Liver (tissue), 9 donors: ENCODE data around the gene ZNF439. TPM values are rescaled to one million over a fixed set of nuclear protein-coding genes. Genes with fewer than 3 reads are reported as not detected.

ENCODE experiments used
- DNase-seq: peaks from one replicate; pipeline ENCODE4 v3.0.0-alpha.2; 2017; ENCODE audit warnings: low spot score
- H3K27ac ChIP-seq, 2 donors: one replicate each; pipeline ENCODE4 v1.7.0; 2013; ENCODE audit warnings: inconsistent platforms in 2 of 2, low read length in 2 of 2, control low read depth in 1 of 2, low read depth in 1 of 2, mild to moderate bottlenecking in 1 of 2
- H3K27me3 ChIP-seq, 4 donors: one replicate each; pipeline versions ENCODE4 v1.6.1 to v1.7.0; 2013; ENCODE audit warnings: low read length in 3 of 4, inconsistent platforms in 1 of 4, mild to moderate bottlenecking in 1 of 4, moderate library complexity in 1 of 4; ENCODE audit not compliant: control insufficient read depth in 4 of 4, insufficient read depth in 4 of 4
- H3K36me3 ChIP-seq, 4 donors: one replicate each; pipeline versions ENCODE4 v1.6.1 to v1.7.0; 2013; ENCODE audit warnings: low read length in 3 of 4, mild to moderate bottlenecking in 3 of 4, low read depth in 1 of 4, moderate library complexity in 1 of 4; ENCODE audit not compliant: control insufficient read depth in 4 of 4, insufficient read depth in 3 of 4
- H3K4me1 ChIP-seq, 4 donors: one replicate each; pipeline versions ENCODE4 v1.6.1 to v1.7.0; 2013; ENCODE audit warnings: low read length in 3 of 4, mild to moderate bottlenecking in 3 of 4, moderate library complexity in 1 of 4; ENCODE audit not compliant: control insufficient read depth in 4 of 4, insufficient read depth in 4 of 4
- H3K4me3 ChIP-seq, 3 donors: one replicate each; pipeline versions ENCODE4 v1.6.1 to v1.7.0; 2013; ENCODE audit warnings: low read length in 3 of 3, control low read depth in 1 of 3, low read depth in 1 of 3, mild to moderate bottlenecking in 1 of 3
- H3K9ac ChIP-seq, 2 donors: one replicate each; pipeline ENCODE4 v1.7.0; 2013; ENCODE audit warnings: low read length in 2 of 2, mild to moderate bottlenecking in 2 of 2, moderate library complexity in 2 of 2, control low read depth in 1 of 2, low read depth in 1 of 2
- H3K9me3 ChIP-seq, 4 donors: one replicate each; pipeline versions ENCODE4 v1.6.1 to v1.7.0; 2013; ENCODE audit warnings: low read length in 3 of 4; ENCODE audit not compliant: control insufficient read depth in 4 of 4
- FOXA1 ChIP-seq: IDR thresholded peaks from 2 replicates; pipeline ENCODE4 v1.6.1; 2016; ENCODE audit warnings: antibody characterized with exemption
- FOXA2 ChIP-seq: IDR thresholded peaks from 2 replicates; pipeline ENCODE4 v1.6.1; 2016; ENCODE audit warnings: antibody characterized with exemption
- GABPA ChIP-seq, 2 donors: IDR thresholded peaks in 1 of 2; conservative IDR thresholded peaks in 1 of 2; 2 replicates each; pipeline ENCODE4 v1.6.1; 2016; ENCODE audit warnings: antibody characterized with exemption in 2 of 2, mild to moderate bottlenecking in 1 of 2, moderate library complexity in 1 of 2
- HNF4A ChIP-seq, 2 donors: conservative IDR thresholded peaks; 2 replicates each; pipeline ENCODE4 v1.6.1; 2016; ENCODE audit warnings: antibody characterized with exemption in 2 of 2, mild to moderate bottlenecking in 2 of 2
- HNF4G ChIP-seq: IDR thresholded peaks from 2 replicates; pipeline ENCODE4 v1.6.1; 2016; ENCODE audit warnings: antibody characterized with exemption
- NR2F2 ChIP-seq: IDR thresholded peaks from 2 replicates; pipeline ENCODE4 v1.6.1; 2016; ENCODE audit warnings: antibody characterized with exemption
- SP1 ChIP-seq: IDR thresholded peaks from 2 replicates; pipeline ENCODE4 v1.6.1; 2018; ENCODE audit warnings: antibody characterized with exemption, mild to moderate bottlenecking
- YY1 ChIP-seq: IDR thresholded peaks from 2 replicates; pipeline ENCODE4 v1.6.1; 2016; ENCODE audit warnings: antibody characterized with exemption, mild to moderate bottlenecking
- WGBS: extraction: QIAGEN DNeasy Blood & Tissue Kit; methylation state at CpG from one replicate; pipeline ENCODE4 v1.1.7; 2013; 5-methylcytosine and 5-hydroxymethylcytosine counted together
- polyA plus RNA-seq, 2 donors: library from polyadenylated mRNA; stranded (reverse) in 1 of 2; unstranded in 1 of 2; fragments of 200-250 nt in 1 of 2; fragments of >200 nt in 1 of 2; fragmentation: Nextera tagmentation in 1 of 2; extraction: Ambion mirVana in 1 of 2; gene quantifications; one replicate each; pipeline versions ENCODE4 v1.2.1 to v1.2.3, GENCODE V29; 2013 to 2015
- total RNA-seq, 2 donors: library from RNA; depleted of rRNA; stranded (reverse); fragments of >200 nt; gene quantifications; one replicate each; pipeline ENCODE4 v1.2.3, GENCODE V29; 2014
- TF ChIP-seq, protein P1 (sequence below): IDR thresholded peaks from 2 replicates; pipeline ENCODE4 v1.6.1; 2016; ENCODE audit warnings: antibody characterized with exemption
- TF ChIP-seq, protein P2 (sequence below): fragments of 150-350 bp; IDR thresholded peaks from 2 replicates; pipeline ENCODE4 v1.5.1; 2017; ENCODE audit warnings: improper control_type of control experiment, low read depth, low read length; ENCODE audit not compliant: missing input control
- TF ChIP-seq, protein P3 (sequence below): IDR thresholded peaks from 2 replicates; pipeline ENCODE4 v1.6.1; 2016; ENCODE audit warnings: antibody characterized with exemption
- TF ChIP-seq, protein P4 (sequence below): IDR thresholded peaks from 2 replicates; pipeline ENCODE4 v1.6.1; 2016; ENCODE audit warnings: antibody characterized with exemption, mild to moderate bottlenecking
- TF ChIP-seq, protein P5 (sequence below): IDR thresholded peaks from 2 replicates; pipeline ENCODE4 v1.6.1; 2016; ENCODE audit warnings: antibody characterized with exemption
- donor health status: healthy.
- donor health status: healthy.
- donor health status: healthy.
- donor health status: healthy.
- donor health status: healthy.

ZNF439 gene
- total RNA-seq (1 to 10 TPM; 2.0 to 2.4 TPM), polyA plus RNA-seq (under 1 TPM; 0.33 to 0.61 TPM)

DNA sequence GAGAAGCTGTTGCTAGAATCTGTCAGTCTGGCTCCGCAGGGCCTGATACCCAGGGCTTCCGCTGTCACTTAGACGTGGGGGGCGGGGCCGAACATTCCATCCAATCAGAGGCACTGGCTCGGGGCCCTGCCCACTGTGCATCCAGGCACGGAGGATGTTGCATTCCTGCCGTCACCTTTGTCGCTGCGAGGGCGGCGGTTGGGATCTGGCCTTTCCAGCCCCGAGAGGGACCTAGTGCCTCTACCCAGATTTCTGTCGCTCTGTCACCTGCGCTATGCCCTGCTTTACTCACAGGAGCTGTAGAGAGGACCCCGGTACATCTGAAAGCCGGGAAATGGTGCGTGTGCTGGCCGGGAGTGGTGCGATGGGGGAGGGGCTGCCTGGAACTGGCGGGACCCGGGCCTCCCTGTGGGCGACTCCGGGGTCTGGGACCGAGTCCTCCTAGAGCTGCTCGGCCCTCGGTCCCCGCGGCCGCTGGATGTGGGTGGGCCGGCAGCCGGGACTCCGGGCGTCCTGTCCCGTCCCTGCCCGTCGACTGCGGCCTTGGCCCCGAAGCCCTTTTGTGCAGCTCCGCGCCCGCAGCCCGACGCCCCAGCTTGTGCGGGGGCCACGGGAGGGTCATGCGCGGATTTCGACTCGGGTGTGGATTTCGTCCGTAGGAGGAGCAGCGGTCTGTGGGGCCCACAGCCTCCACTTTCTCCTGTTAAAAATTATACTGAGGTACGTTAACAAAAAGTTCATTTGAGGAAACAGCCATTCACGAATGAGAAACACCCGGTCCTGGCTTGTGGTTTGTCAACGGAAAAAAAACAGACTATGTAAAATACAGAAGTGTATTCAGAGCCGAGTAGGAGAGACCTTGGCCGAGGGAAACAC, at the start of gene ZNF439:
Gene ZNF439, plus strand, starts transcription at position 133 of the 876 bp plus-strand sequence. Its CDS starts 142 bp downstream, at position 275.
- Histone ChIP-seq H3K4me3 (peak within 1 kb of the TSS; percentile 34 to 60 (median 59)), H3K27ac (peak within 1 kb of the TSS in 1 of 2 donors; percentile 54), H3K4me1 (peaks cover 0 to 3% (median 1%) of the 10 kb centered on the region in 4 donors), H3K9me3 (peaks cover 0 to 4% (median 2%) of the 10 kb centered on the region in 4 donors), H3K36me3 (no peaks in the 10 kb centered on the region), H3K27me3 (no peaks in the 10 kb centered on the region), H3K9ac (no peak within 1 kb of the TSS)
- TF ChIP-seq FOXA2 (no peak), SP1 (peak; percentile 36), HNF4G (no peak), FOXA1 (no peak), NR2F2 (peak; percentile 68), GABPA (IDR thresholded peaks at IDR 0.05 in 1 of 2, conservative IDR thresholded peaks at IDR 0.05 in 1 of 2) (no peak), HNF4A (conservative IDR thresholded peaks at IDR 0.05) (no peak), YY1 (no peak)
- TF ChIP-seq, protein P1, sequence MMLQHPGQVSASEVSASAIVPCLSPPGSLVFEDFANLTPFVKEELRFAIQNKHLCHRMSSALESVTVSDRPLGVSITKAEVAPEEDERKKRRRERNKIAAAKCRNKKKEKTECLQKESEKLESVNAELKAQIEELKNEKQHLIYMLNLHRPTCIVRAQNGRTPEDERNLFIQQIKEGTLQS, result no peak
- TF ChIP-seq, protein P2, sequence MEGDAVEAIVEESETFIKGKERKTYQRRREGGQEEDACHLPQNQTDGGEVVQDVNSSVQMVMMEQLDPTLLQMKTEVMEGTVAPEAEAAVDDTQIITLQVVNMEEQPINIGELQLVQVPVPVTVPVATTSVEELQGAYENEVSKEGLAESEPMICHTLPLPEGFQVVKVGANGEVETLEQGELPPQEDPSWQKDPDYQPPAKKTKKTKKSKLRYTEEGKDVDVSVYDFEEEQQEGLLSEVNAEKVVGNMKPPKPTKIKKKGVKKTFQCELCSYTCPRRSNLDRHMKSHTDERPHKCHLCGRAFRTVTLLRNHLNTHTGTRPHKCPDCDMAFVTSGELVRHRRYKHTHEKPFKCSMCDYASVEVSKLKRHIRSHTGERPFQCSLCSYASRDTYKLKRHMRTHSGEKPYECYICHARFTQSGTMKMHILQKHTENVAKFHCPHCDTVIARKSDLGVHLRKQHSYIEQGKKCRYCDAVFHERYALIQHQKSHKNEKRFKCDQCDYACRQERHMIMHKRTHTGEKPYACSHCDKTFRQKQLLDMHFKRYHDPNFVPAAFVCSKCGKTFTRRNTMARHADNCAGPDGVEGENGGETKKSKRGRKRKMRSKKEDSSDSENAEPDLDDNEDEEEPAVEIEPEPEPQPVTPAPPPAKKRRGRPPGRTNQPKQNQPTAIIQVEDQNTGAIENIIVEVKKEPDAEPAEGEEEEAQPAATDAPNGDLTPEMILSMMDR, result no peak
- TF ChIP-seq, protein P3, sequence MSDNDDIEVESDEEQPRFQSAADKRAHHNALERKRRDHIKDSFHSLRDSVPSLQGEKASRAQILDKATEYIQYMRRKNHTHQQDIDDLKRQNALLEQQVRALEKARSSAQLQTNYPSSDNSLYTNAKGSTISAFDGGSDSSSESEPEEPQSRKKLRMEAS, result no peak
- TF ChIP-seq, protein P4, sequence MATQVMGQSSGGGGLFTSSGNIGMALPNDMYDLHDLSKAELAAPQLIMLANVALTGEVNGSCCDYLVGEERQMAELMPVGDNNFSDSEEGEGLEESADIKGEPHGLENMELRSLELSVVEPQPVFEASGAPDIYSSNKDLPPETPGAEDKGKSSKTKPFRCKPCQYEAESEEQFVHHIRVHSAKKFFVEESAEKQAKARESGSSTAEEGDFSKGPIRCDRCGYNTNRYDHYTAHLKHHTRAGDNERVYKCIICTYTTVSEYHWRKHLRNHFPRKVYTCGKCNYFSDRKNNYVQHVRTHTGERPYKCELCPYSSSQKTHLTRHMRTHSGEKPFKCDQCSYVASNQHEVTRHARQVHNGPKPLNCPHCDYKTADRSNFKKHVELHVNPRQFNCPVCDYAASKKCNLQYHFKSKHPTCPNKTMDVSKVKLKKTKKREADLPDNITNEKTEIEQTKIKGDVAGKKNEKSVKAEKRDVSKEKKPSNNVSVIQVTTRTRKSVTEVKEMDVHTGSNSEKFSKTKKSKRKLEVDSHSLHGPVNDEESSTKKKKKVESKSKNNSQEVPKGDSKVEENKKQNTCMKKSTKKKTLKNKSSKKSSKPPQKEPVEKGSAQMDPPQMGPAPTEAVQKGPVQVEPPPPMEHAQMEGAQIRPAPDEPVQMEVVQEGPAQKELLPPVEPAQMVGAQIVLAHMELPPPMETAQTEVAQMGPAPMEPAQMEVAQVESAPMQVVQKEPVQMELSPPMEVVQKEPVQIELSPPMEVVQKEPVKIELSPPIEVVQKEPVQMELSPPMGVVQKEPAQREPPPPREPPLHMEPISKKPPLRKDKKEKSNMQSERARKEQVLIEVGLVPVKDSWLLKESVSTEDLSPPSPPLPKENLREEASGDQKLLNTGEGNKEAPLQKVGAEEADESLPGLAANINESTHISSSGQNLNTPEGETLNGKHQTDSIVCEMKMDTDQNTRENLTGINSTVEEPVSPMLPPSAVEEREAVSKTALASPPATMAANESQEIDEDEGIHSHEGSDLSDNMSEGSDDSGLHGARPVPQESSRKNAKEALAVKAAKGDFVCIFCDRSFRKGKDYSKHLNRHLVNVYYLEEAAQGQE, result no peak
- 4% methylated on average over 59 of the region's 59 CpGs for WGBS
- peak; percentile 92 for DNase-seq

DNA sequence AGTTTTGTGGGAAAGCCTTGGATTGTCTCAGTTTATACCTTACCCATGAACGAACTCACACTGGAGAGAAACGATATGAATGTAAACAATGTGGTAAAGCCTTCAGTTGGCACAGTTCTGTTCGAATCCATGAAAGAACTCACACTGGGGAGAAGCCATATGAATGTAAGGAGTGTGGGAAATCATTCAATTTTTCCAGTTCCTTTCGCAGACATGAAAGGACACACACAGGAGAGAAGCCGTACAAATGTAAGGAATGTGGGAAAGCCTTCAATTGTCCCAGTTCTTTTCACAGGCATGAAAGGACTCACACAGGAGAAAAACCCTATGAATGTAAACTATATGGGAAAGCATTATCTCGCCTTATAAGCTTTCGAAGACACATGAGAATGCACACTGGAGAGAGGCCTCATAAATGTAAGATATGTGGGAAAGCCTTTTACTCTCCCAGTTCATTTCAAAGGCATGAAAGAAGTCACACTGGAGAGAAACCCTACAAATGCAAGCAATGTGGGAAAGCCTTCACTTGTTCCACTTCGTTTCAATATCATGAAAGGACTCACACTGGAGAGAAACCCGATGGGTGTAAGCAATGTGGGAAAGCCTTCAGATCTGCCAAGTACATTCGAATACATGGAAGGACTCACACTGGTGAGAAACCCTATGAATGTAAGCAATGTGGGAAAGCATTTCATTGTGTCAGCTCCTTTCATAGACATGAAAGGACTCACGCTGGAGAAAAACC, 42.0 kb upstream of the ZNF439 start:
- WGBS, result 92% methylated on average over 11 of the region's 11 CpGs
- Histone ChIP-seq H3K27me3 (no peaks in the 10 kb centered on the region), H3K4me3 (peak overlapping the region in 2 of 3 donors; percentile 58 to 62), H3K27ac (no peak overlapping the region), H3K36me3 (peaks cover 0 to 28% (median 16%) of the 10 kb centered on the region in 4 donors), H3K9ac (no peak overlapping the region), H3K4me1 (no peaks in the 10 kb centered on the region), H3K9me3 (peaks cover 24 to 59% (median 27%) of the 10 kb centered on the region in 4 donors)
- DNase-seq, result no peak
- TF ChIP-seq GABPA (IDR thresholded peaks at IDR 0.05 in 1 of 2, conservative IDR thresholded peaks at IDR 0.05 in 1 of 2), result no peak
- TF ChIP-seq, protein P2, result no peak
- TF ChIP-seq, protein P5, sequence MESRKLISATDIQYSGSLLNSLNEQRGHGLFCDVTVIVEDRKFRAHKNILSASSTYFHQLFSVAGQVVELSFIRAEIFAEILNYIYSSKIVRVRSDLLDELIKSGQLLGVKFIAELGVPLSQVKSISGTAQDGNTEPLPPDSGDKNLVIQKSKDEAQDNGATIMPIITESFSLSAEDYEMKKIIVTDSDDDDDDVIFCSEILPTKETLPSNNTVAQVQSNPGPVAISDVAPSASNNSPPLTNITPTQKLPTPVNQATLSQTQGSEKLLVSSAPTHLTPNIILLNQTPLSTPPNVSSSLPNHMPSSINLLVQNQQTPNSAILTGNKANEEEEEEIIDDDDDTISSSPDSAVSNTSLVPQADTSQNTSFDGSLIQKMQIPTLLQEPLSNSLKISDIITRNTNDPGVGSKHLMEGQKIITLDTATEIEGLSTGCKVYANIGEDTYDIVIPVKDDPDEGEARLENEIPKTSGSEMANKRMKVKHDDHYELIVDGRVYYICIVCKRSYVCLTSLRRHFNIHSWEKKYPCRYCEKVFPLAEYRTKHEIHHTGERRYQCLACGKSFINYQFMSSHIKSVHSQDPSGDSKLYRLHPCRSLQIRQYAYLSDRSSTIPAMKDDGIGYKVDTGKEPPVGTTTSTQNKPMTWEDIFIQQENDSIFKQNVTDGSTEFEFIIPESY, result no peak
